GM19438 (cell line): ENCODE measurements around the gene PPARGC1A.

Experiments
- ATAC-seq: cut with Tn5 transposase; IDR thresholded peaks from one replicate; pipeline ENCODE4 v1.9.1; 2021; ENCODE audit warnings: low read depth; ENCODE audit not compliant: unreplicated experiment

Gene PPARGC1A

GRCh38 chr4:23911675-23912455 is 22.0 kb upstream of the PPARGC1A start:
- ATAC-seq: no peak

DNA sequence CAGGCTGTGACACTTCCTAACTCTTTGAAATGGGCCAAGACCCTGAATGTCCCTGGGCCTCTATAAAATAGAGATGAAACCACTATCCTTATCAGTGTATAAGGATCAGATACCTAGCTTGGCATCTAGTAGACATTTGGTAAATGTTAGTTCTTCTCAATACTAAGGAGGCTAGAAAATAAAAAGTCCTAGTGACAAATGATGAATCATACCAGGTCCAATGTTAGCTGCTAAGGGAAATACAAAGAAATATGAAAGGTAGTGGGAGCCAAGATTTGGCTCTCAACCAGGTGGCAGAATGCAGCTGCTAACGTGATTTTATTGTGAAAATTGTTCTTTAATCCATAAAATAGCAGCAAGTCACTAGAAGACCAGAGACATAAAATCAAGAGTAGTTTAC is 19.8 kb upstream of the PPARGC1A start:
- ATAC-seq: no peak

DNA sequence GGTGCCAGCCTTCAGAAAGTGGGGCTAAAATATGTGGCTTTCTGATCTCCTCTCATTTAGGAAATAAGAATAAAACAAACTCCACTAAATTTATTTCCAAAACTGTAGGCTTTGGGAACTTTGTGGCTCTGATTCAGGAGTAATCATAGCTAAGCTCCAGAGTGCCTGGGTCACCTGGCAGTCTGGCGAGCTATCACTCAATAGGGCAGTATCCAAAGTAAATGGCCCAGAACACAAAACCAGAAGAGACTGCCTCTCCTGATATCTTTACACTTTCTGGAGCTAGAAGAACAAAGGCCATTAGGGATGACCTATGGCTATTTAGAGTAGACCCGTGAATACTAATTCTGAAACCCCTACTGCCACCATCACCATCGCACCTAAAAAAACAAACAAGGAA is 17.0 kb upstream of the PPARGC1A start:
- no peak for ATAC-seq

GRCh38 chr4:23904639-23905071 is 14.8 kb upstream of the PPARGC1A start:
- ATAC-seq: no peak

GRCh38 chr4:23903859-23904438 is 14.1 kb upstream of the PPARGC1A start:
- no peak for ATAC-seq

GRCh38 chr4:23902222-23902804 is 12.5 kb upstream of the PPARGC1A start:
- no peak for ATAC-seq

DNA sequence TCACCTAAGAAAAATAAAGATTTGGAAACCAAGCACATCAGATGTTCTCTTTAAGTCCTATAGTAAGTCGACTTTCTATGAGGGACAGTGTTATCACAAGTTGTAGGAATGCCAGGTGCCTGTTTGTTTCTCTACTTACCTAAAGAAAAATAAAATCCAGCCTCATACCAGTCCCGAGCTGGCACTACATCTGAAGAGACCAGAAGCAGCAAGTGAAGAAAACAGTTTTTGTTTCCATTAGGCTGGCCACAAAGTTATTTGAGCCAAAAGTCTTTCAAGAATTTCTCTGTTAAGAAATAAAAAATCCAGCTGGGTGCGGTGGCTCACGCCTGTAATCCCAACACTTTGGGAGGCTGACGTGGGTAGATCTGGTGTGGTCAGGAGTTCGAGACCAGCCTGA is 10.8 kb upstream of the PPARGC1A start:
- ATAC-seq: no peak

DNA sequence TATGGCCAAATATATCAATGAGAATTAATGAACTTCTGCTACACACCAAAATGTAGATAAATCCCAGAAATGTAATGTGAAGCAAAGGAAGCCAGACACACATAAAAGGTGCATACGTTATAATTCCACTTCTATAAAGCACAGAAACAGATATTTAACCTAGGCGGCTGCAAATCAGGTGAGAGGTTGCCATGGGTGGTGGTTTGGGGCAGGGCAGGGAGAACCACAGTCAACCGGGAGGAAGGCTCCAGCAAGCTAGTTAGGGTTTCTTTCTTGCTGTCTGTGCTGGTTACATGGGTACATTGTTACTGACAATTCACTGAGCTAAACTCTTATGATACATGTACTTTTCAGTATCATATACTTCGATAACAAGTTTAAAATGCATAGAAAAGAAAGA is 9.7 kb upstream of the PPARGC1A start:
- no peak for ATAC-seq

DNA sequence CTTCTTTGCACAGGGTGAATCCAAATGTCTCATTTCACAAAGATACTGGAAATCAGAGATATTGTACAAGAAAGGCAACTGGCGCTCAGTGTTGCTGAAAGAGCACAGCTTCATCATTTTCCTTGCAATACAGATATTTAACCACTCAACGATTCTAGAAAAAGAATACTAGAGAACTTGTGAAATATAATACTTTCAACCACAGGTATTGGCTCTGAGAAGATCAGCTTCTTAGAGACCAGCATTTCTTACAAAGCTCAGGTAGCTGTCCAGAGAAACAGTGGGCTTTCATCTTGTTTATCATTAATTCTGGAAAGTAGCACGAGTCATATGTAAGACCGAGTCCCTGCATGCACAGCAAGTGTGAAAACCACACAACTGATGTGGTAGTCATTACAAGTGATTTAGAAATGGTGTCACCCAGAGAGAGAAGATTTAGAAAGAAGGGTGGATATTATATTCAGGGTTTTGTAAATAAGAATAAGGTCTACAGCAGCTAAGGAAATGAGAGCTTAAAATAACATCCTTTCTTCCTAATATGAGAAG is 7.8 kb upstream of the PPARGC1A start:
- no peak for ATAC-seq

GRCh38 chr4:23894021-23894420 is 4.2 kb upstream of the PPARGC1A start:
- ATAC-seq: no peak

DNA sequence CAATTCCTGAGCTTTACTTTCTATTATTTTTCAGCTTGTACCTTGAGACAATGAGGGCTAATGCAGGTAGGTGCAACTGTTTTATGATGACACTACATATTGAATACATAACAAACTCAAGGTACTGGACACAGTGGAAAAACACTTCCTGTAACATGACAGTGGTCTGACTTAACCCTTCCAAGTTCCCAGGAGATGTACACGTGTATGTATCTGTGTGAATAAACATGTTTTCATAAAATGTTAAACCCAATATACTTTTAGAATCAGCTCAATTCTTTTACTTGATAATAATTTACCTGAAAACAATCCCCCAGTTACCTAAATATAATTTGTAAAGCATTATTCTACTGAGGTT is 1.2 kb upstream of the PPARGC1A start:
- ATAC-seq: no peak

DNA sequence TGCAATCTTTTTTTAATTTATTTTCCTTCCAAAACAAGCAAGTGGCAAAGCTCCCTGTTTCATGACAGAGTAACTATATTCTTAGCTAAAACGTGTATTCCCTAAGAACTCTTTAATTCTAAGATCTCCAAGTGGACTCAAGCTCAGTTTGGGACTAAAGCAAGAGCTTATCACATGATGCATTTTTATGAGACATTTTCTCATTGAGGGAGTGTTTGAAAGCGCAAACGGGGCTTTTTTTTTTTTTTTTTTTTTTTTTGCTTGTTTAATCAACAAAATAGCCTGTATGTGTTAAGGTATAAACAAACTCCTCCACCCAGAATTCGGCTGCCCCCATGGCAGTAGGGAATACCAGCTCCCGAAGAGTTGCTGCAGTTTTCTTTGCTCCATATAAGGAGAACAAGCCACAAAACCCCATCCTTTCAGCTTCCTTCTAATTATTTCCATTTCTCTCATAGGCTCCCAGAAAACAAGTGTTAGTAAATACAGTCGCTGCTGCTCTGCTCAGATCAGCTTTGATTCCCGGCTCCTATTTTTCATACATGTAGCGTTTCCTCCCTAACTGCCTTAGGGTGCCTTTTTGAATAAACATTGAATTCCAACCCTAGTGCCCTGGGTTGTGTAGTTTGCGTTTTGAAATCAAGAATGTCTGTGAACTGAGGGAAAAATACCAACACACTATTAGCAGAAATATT is 669 bp upstream of the PPARGC1A start:
- ATAC-seq: no peak

GRCh38 chr4:23889391-23889790 is 456 bp downstream of the PPARGC1A start:
- no peak for ATAC-seq

DNA sequence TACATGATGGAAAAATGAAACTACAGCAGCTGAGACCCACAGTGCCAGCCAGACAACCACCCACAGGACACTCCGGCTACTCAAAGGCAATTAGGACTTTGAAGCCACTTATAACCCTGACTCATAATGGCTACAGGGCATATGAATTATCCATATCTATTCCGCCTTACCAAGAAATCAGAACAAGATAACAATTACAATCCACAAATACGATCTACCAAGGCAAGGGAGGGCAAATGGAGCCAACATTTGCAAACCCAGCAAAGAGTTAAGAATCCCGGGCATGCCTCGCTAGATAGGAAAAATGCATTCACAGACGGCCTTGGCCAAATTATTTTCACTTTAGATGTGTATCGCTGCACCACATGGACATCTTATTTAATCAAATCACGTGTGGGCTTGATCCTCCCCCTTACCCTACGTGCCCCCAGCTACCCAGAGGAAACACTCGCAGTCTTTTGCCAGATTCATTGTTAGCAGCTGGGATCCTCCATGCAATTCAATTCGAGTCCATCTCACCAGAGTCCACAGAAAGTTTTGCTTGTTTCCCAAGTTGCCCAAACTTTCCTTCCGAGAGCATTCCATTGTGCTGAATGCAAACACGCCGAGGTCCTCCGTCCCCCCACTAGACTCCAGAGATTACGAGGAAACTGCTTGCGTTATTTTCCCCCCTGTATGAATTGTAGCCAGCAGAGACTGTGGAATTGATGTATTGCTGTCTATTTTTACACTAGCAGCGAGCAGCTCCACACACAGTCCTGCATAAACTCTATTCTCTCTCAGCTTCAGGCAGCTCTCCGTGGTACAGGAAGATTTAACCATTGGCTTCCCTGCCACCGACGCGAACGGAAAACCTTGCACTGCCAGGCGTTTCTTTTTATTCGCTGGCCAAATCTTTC is 1.2 kb downstream of the PPARGC1A start:
- no peak for ATAC-seq

DNA sequence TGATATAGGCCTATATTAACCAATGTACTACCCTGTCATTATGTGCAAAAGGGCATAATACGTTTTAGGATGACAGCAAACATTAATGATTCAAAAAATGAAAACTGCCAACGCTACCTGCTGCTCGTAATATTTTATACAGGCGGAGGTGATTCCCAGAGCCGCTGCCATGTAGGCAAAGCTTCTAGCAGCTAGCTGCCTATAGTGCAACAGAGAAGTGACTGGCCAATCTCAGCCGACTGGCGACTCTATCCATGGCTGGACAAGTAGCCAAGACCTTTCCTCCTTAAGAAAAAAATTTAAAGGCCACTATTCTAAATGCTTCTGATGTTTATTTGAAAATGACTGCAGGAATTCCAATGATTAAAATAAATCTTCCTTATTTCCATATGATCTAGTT is 1.9 kb downstream of the PPARGC1A start:
- ATAC-seq: no peak

GRCh38 chr4:23887173-23887572 is 2.7 kb downstream of the PPARGC1A start:
- no peak for ATAC-seq

DNA sequence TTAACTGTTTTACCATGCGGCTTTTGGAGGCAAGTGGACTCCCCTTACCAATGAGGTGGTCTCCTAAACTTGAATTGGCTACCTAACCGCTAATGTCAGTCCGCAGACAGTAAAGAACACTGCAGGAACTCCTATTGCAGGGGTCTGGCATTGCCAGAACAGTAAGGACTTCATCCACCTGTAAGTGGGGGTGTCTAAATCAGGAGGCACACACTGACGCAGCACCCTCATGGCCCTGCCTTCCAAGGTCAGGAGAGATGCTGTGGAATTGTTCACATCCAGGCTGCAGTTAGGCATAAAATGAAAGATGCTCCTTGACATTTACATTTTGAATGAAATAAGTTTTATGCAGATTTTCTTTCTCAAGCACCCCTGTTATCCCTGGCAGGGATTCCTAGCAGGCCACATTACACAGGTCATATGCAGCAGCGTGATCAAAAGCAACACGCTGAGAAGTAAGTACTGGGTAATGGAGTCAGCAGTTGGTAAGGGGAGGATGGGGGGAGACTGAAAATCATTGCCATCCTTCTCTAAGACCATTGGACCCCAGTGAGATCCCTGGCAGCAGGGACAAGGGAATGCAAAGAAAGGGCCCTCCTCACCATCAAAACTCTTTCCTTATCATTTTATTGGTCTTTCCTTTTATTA is 3.8 kb downstream of the PPARGC1A start:
- ATAC-seq: no peak

DNA sequence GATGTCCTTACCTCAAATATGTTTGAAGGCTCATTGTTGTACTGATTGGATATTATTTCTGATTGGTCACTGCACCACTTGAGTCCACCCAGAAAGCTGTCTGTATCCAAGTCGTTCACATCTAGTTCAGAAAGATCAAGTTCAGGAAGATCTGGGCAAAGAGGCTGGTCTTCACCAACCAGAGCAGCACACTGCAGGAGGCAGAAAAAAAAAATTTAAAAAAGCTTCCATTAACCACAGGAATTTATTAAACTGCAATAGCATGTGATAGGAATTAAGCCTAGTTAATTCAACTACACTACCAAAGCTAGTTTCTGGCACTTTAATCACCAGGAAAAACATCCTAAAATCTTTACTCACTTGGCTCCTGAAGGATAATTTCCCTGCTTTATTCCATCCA is 5.1 kb downstream of the PPARGC1A start:
- no peak for ATAC-seq

- no peak for ATAC-seq
Observed at GRCh38 chr4:23884261-23884660, 5.6 kb downstream of the PPARGC1A start.
